ENCODE measurements around the gene RNU11. TPM values are rescaled to one million over a fixed set of nuclear protein-coding genes. Genes with fewer than 3 reads are reported as not detected.
"Not testable (repeated sequence)": the region's sequence is repeated elsewhere in the genome, so short reads cannot be mapped to it uniquely, and the experiment has no call there.

RNU11 gene
- total RNA-seq, 6 donors from 2014 or later, result not detected

DNA sequence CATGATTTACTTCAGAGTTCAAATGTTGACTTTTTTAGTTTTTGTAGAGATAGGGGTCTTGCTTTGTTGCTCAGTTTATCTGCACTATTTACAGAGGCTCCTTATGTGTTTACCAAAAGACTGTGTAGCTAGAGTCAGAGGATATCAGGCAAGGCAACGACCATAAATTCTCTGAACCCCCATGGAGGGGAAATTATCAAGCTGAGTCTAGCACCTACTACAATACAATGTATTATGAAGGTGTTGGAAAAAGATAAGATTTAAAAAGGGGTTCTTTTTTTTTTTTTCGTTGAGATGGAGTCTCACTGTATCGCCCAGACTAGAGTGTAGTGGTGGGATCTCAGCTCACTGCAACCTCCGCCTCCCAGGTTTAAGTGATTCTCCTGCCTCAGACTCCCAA lies 36.5 kb downstream of the RNU11 start:
- DNase-seq, result no peak
- no peaks in the 10 kb centered on the region for H3K9me3 ChIP-seq
- 81 to 89% methylated on average over 4 of the region's 4 CpGs for WGBS, 2 donors
- no peak overlapping the region for H3K27ac ChIP-seq
- no peak overlapping the region for H3K4me3 ChIP-seq
- ATAC-seq (ENCODE audit: low FRiP score in 2 of 2), result no peak
- no peaks in the 10 kb centered on the region for H3K4me1 ChIP-seq
- peaks cover 0 to 41% (median 19%) of the 10 kb centered on the region in 4 donors for H3K36me3 ChIP-seq
- TF ChIP-seq POLR2A (IDR thresholded peaks at IDR 0.05), result no peak
- TF ChIP-seq, protein P1, sequence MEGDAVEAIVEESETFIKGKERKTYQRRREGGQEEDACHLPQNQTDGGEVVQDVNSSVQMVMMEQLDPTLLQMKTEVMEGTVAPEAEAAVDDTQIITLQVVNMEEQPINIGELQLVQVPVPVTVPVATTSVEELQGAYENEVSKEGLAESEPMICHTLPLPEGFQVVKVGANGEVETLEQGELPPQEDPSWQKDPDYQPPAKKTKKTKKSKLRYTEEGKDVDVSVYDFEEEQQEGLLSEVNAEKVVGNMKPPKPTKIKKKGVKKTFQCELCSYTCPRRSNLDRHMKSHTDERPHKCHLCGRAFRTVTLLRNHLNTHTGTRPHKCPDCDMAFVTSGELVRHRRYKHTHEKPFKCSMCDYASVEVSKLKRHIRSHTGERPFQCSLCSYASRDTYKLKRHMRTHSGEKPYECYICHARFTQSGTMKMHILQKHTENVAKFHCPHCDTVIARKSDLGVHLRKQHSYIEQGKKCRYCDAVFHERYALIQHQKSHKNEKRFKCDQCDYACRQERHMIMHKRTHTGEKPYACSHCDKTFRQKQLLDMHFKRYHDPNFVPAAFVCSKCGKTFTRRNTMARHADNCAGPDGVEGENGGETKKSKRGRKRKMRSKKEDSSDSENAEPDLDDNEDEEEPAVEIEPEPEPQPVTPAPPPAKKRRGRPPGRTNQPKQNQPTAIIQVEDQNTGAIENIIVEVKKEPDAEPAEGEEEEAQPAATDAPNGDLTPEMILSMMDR (IDR thresholded peaks at IDR 0.05), result no peak
- TF ChIP-seq EP300 (IDR thresholded peaks at IDR 0.05), result no peak
- no peak for TF ChIP-seq POLR2AphosphoS5 (IDR thresholded peaks at IDR 0.05)
- H3K27me3 ChIP-seq, result no peaks in the 10 kb centered on the region

DNA sequence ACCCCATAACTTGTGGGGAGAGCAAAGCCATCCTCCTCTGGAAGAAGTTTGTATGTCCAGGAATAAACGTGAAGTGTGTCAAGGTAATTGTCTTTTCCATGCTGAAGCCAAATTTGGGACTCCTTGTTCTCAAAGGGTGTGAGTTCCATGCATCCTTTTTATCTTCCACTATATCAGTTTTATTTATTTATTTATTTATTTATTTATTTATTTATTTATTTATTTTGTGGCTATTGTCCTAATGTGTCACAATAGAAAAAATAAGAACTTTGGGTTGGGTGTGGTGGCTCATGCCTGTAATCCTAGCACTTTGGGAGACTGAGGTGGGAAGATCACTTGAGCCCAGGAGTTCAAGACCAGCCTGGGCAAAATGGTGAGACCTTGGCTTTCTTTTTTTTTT lies 43.2 kb downstream of the RNU11 start:
- not testable (repeated sequence) for ATAC-seq (ENCODE audit: low FRiP score in 2 of 2); H3K9me3 ChIP-seq; DNase-seq; H3K27ac ChIP-seq; H3K27me3 ChIP-seq; H3K4me3 ChIP-seq; H3K4me1 ChIP-seq
- 90 to 93% methylated on average over 1 of the region's 1 CpG for WGBS, 2 donors
- H3K36me3 ChIP-seq, result peaks cover 13 to 56% (median 29%) of the 10 kb centered on the region in 4 donors

Small RNAs within 50 kb of the gene (small RNA-seq; reads per million reads assigned to genes)
- gene RF00422, result 0 reads per million in 4 donors
- 0 reads per million in 4 donors for gene RNU11

Other genes with a start within 250 kb of the RNU11 start
- gene RCC1, start 142.6 kb upstream of the RNU11 start, total RNA-seq, result 10 to 100 TPM; 17.6 to 32.7 (median 20.1) TPM
- gene TRNAU1AP, start 95.5 kb upstream of the RNU11 start, total RNA-seq, result 10 to 100 TPM; 19.6 to 35.6 (median 25.3) TPM
- gene RAB42, start 56.3 kb upstream of the RNU11 start, total RNA-seq, result 10 to 100 TPM in 3 of 6 donors, 1 to 10 TPM in 3; 3.9 to 13.7 (median 9.8) TPM
- gene TAF12, start 5.5 kb upstream of the RNU11 start, total RNA-seq, result 10 to 100 TPM; 10.9 to 24.1 (median 19.6) TPM
- 10 to 100 TPM in 4 of 6 donors, 1 to 10 TPM in 2; 7.3 to 14.3 (median 10.5) TPM for gene GMEB1, start 20.2 kb downstream of the RNU11 start, total RNA-seq
- 10 to 100 TPM; 40.1 to 72.5 (median 59.0) TPM for gene YTHDF2, start 88.3 kb downstream of the RNU11 start, total RNA-seq
- not detected for gene OPRD1, start 163.6 kb downstream of the RNU11 start, total RNA-seq